NCI-H446 (cell line): Measurements from ENCODE around the gene DLX4.

Source experiments
- DNase-seq, 2 experiments: peaks; one replicate each; lab custom pipeline; 2025; lab: John Stamatoyannopoulos, UW

DLX4 gene

GRCh38 chr17:50014471-50015088 lies 45.6 kb downstream of the DLX4 start:
- no peak for DNase-seq

GRCh38 chr17:50015146-50015545 lies 46.2 kb downstream of the DLX4 start:
- DNase-seq, result no peak

- DNase-seq, result no peak
These were observed 49.9 kb downstream of the DLX4 start for GRCh38 chr17:50018909-50019308.

GRCh38 chr17:50020841-50021599 lies 52.0 kb downstream of the DLX4 start:
- DNase-seq, result no peak

- DNase-seq, result no peak
These were observed 52.8 kb downstream of the DLX4 start for GRCh38 chr17:50021681-50022370.

GRCh38 chr17:50022463-50023130 lies 53.6 kb downstream of the DLX4 start:
- DNase-seq, result no peak

- no peak for DNase-seq
These were observed 54.5 kb downstream of the DLX4 start for GRCh38 chr17:50023520-50023919.
